ES-I3 (cell line): Measurements from ENCODE around the gene PLPPR1.

Experiments used
- H3K36me3 ChIP-seq: 2 replicates; pipeline ENCODE4 v1.6.1; 2013; ENCODE audit warnings: mild to moderate bottlenecking, low read length, control low read depth, moderate library complexity; ENCODE audit not compliant: insufficient read depth
- H3K4me1 ChIP-seq: 2 replicates; pipeline ENCODE4 v1.6.1; 2013; ENCODE audit warnings: mild to moderate bottlenecking, control low read depth, low read length; ENCODE audit not compliant: insufficient read depth
- H3K9ac ChIP-seq: 2 replicates; pipeline ENCODE4 v1.6.1; 2013; ENCODE audit warnings: low read depth, mild to moderate bottlenecking, low read length, moderate library complexity
- H3K9me3 ChIP-seq: 2 replicates; pipeline ENCODE4 v1.6.1; 2013; ENCODE audit warnings: mild to moderate bottlenecking, low read length, moderate library complexity; ENCODE audit not compliant: control insufficient read depth, insufficient read depth

Gene PLPPR1

DNA sequence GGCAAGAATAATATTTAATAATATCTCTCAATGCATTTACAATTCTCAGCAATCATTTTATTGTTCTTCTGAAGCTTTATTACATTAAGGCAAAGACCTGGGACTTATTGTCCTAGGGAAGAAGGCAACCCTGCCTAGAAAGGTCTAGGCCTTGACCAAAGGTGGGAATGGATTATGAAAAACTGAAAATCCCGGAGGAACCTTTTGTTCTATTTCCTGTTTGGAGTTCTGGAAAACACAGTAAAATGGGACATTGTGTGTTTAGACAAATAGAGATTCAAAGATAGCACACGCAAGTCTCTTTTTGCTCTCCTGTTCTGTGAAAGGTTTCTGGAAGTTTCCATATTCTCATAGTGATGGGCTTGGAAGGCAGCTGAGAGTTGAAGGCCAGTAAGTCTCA lies 325.2 kb downstream of the PLPPR1 start:
- no peak overlapping the region for H3K9ac ChIP-seq
- no peaks in the 10 kb centered on the region for H3K36me3 ChIP-seq
- H3K9me3 ChIP-seq = no peaks in the 10 kb centered on the region
- no peaks in the 10 kb centered on the region for H3K4me1 ChIP-seq

DNA sequence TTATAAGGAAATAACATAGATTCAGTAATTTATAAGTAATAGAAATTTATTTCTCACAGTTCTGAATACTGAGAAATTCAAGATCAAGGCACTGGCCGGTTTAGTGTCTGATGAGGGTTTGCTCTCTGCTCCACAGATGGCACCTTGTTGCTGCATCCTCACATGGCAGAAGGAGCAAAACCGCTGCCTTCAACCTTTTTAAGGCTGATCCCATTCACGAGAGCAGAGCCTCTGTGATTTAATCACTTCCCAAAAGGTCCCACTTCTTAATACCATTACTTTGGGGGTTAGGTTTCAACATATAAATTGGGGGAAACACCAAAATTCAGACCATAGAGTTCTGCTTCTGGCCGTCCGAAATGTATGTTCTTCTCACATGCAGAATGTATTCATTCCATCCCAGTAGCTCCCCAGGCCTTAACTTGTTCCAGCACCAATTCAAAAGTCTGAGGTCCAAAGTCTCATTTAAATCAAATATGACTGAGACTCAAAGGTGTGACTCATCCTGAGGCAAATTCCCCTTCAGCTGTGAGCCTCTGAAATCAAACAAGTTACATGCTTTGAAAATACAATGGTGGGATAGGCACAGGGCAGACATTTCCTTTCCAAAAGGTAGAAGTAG lies 325.7 kb downstream of the PLPPR1 start:
- H3K4me1 ChIP-seq = no peaks in the 10 kb centered on the region
- no peaks in the 10 kb centered on the region for H3K9me3 ChIP-seq
- no peak overlapping the region for H3K9ac ChIP-seq
- H3K36me3 ChIP-seq = no peaks in the 10 kb centered on the region

DNA sequence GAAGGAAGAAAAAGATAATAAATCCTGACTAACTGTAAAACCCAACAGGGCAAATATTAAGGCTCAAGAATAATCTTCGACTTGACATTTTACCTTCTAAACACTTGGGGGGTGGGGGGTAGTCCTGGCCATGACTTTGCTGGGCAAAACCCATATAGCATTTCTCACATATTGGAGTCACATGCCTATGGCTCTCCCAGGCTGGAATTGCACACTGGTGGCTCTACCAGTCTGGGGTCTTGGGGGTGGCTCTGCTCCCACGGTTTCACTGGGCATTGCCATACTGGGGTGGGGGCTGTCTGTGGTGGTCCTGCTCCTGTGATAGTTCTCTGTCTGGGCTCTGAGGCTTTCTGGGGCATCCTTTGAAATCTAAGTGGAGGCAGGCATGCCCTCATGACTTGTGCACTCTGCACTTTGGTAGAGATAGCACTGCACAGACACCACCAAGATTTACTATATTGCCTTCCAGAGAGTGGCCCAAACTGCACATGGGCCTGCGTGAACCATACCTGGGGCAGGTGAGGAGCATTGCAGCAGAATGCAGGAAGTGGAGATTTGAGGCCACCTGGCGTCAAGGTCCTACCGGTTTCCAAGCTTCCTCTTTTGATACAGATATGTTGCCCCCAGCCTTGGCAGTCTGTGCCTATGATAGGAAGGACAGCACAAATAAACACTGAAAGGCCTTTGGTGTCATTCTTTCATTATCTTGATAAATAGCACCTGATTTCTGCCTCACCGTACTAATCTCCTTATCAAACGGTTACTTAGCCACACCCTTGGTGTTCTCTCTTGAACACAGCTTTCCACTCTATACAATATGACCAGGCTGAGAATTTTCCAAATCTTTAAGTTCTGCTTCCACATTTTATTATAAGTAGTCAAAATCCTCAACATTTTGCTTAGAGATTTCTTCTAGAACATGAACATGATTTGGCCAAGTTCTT lies 326.5 kb downstream of the PLPPR1 start:
- H3K36me3 ChIP-seq = no peaks in the 10 kb centered on the region
- no peaks in the 10 kb centered on the region for H3K4me1 ChIP-seq
- no peaks in the 10 kb centered on the region for H3K9me3 ChIP-seq
- no peak overlapping the region for H3K9ac ChIP-seq

DNA sequence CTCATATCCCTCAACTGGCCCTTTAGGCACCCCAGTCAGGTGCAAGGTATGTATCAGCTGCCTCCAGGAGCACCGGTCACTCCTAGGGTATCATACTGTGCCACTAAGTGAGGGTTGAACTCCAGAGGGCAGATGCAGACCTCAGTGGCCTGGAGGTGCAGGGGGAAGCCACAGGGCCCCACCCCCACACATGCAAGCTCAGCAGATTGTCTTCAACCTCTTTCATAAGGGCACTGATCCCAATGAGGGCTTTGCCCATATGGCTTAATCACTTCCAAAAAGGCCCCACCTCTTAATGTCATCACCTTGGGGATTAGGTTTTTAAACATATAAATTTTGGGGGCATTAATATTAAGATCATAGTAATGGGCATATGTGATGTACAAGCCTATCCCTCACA lies 328.1 kb downstream of the PLPPR1 start:
- H3K9me3 ChIP-seq = no peaks in the 10 kb centered on the region
- H3K36me3 ChIP-seq = no peaks in the 10 kb centered on the region
- H3K4me1 ChIP-seq = no peaks in the 10 kb centered on the region
- no peak overlapping the region for H3K9ac ChIP-seq

DNA sequence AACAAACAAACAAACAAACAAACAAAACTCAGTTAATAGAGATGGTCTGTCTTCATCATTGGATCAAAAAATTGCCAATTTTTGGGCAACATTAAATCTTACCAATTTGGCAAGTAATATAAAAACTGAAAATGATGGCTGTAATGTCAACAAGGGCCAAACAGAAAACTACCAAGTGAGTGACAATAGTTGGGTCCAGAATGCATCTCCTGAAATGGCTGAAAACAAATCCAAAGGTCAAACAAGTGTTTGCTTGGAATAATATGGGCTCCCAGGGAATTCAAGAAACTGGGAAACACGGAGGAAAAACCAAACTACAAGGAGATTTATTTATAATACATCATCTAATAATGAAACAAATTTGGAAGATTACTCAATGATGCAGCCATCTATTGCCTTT lies 331.2 kb downstream of the PLPPR1 start:
- H3K4me1 ChIP-seq = no peaks in the 10 kb centered on the region
- no peaks in the 10 kb centered on the region for H3K36me3 ChIP-seq
- no peaks in the 10 kb centered on the region for H3K9me3 ChIP-seq
- H3K9ac ChIP-seq = no peak overlapping the region

DNA sequence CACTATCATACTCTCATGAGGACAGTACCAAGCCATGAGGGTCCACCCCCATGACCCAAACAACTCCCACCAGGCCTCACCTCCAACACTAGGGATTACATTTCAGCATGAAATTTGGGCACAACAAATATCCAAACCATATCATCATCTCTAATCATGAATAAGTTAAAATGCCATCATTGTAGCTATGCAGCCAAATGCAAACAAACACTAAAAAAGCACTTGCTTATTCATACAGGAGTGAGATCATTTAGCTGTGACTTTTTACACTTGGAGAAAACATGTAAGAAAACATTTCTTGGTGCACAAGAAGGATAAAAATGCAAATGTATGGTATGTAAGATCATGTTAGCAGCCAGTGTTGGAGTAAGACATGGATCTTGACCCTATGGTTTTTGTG lies 332.1 kb downstream of the PLPPR1 start:
- Histone ChIP-seq H3K9ac (no peak overlapping the region), H3K4me1 (no peaks in the 10 kb centered on the region), H3K36me3 (no peaks in the 10 kb centered on the region), H3K9me3 (no peaks in the 10 kb centered on the region)

DNA sequence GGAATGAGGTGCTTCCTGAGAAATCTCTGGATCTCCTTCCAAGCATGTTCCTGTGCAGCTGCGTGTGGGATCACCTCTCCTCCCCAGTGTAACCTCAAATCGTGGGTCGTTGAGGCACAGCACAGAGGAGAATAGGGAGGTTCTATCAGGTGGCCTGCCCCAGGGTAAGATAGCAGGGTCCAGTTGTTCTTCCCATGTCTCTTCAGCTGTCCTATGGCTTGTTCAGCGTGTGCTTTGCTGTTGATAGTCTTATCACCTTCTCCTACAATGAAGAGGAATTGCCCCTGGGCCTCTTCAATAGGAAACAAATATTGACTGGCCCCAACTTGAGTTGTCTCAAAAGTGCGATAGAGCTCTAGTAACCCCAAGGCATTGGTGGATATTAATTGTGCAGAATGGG lies 333.9 kb downstream of the PLPPR1 start:
- no peaks in the 10 kb centered on the region for H3K9me3 ChIP-seq
- H3K4me1 ChIP-seq = no peaks in the 10 kb centered on the region
- no peaks in the 10 kb centered on the region for H3K36me3 ChIP-seq
- H3K9ac ChIP-seq = no peak overlapping the region

DNA sequence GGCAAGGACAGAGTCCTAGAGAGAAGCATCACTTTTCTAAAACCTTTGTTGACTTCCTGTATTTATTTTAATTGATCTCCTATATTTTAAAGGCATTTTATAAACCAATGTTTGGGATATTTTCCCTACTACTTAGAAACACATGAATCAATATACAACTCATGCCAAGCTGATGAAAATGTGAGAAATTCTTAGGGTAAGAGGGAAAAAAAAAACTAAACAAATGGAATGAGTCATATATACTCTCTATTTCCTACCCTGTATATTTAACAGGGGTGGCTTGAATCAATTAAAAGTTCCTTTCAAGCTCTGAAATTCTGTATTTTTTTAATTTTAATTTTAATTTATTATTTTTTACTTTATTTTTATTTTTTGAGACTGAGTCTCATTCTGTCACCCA lies 336.7 kb downstream of the PLPPR1 start:
- H3K36me3 ChIP-seq = no peaks in the 10 kb centered on the region
- no peak overlapping the region for H3K9ac ChIP-seq
- H3K9me3 ChIP-seq = no peaks in the 10 kb centered on the region
- no peaks in the 10 kb centered on the region for H3K4me1 ChIP-seq

DNA sequence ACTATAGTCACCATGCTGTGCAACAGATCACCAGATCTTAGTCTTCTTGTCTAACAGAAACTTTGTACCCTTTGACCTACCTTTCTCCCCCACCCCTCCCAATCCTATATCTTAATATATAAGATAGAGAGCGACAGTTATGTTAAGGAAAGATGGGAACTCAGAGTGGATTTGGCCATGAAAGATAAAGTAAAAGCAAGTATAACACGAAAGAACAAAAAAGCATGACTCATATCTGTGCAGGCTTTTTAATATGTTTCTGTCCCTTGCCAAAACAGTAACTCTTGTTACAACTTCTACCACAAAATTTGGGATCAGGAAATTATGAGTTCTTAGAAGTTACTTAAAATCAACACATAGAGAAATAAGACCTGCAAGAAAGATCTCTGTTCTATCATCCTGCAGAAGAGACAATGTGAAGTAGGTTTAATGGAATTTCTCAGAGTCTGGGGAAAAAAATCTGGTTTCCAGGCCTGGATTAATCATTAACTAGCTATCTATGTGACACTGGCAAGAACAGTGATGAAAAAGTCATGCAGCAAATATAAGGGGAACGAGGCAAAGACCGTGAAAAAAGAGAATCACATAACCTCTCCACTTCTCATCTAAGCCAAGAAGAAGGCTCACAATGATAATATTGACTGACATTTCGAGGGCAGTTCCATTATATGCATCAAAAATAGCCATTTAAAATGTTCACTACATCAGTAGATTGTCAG lies 337.7 kb downstream of the PLPPR1 start:
- Histone ChIP-seq H3K36me3 (no peaks in the 10 kb centered on the region), H3K9ac (no peak overlapping the region), H3K9me3 (no peaks in the 10 kb centered on the region), H3K4me1 (no peaks in the 10 kb centered on the region)

DNA sequence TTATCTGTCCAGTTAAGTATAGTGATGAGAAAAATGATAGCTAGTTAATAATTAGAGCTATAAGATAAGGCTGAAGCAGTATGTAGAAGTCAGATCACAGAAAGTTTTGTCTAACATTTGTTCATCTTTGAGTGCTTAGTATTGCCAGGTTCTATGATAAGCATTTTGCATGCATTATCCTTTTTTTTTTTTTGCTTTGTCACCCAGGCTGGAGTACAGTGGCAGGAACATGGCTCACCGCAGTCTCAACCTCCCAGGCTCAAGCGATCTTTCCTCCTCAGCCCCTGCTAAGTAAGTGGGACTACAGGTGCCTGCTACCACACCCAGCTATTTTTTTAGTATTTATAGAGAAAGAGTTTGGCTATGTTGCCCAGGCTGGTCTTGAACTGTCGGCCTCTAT lies 338.8 kb downstream of the PLPPR1 start:
- no peaks in the 10 kb centered on the region for H3K9me3 ChIP-seq
- H3K4me1 ChIP-seq = no peaks in the 10 kb centered on the region
- H3K9ac ChIP-seq = no peak overlapping the region
- no peaks in the 10 kb centered on the region for H3K36me3 ChIP-seq

DNA sequence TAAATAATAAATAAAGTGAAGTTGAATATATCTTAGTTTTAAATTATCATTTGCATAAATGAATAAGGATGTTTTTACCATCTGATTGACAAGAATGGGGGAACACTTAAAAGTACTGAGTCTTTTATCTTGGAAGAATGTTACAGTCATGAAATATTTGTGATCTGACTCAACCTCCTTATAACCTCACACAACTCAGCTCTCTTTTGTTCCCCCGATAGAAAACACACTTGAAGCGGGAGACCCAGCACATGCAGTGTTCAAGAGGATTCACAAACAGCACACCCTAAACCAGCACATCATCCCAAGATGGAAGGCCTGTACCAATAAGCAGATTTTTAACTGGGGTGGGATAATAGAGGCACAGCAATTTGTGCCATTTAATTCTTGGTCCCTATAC lies 340.8 kb downstream of the PLPPR1 start:
- Histone ChIP-seq H3K4me1 (no peaks in the 10 kb centered on the region), H3K36me3 (no peaks in the 10 kb centered on the region), H3K9me3 (no peaks in the 10 kb centered on the region), H3K9ac (no peak overlapping the region)

DNA sequence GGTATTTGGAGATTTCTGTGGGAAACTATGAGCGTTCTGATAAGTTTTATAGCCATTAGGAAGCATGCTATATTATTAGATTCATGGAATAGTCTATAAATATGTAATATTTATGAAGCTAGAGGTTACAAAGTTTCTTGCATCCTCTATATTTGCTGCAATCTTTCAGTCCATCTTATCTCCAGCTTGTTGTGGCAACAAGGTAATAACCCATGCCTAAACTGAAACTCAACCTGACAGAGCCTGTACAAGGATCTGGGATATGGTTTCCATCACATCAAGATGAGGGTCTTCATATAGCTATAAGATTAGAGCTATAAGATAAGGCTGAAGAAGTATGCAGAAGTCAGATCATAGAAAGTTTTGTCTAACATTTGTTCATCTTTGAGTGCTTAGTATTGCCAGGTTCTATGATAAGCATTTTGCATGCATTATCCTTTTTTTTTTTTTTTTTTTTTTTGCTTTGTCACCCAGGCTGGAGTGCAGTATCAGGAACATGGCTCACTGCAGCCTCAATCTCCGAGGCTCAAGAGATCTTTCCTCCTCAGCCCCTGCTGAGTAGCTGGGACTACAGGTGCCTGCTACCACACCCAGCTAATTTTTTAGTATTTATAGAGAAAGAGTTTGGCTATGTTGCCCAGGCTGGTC lies 341.5 kb downstream of the PLPPR1 start:
- H3K4me1 ChIP-seq = no peaks in the 10 kb centered on the region
- H3K9ac ChIP-seq = no peak overlapping the region
- H3K36me3 ChIP-seq = no peaks in the 10 kb centered on the region
- H3K9me3 ChIP-seq = no peaks in the 10 kb centered on the region

DNA sequence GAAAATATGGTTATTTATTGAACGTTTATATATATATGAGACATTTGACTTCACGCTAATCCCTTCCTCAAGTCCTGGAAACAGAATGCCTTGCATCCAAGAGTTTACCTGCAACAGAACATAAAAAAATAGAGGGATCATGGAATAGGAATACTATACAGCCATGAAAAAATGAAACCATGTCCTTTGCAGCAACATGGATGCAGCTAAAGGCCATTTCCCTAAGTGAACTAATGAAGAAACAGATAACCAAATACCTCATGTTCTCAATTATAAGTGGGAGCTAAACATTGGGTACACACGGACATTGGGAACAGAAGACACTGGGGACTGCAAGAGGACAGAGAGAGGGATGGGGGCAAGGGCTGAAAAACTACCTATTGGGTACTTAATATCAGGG lies 343.3 kb downstream of the PLPPR1 start:
- no peaks in the 10 kb centered on the region for H3K4me1 ChIP-seq
- H3K36me3 ChIP-seq = no peaks in the 10 kb centered on the region
- H3K9me3 ChIP-seq = no peaks in the 10 kb centered on the region
- H3K9ac ChIP-seq = no peak overlapping the region

DNA sequence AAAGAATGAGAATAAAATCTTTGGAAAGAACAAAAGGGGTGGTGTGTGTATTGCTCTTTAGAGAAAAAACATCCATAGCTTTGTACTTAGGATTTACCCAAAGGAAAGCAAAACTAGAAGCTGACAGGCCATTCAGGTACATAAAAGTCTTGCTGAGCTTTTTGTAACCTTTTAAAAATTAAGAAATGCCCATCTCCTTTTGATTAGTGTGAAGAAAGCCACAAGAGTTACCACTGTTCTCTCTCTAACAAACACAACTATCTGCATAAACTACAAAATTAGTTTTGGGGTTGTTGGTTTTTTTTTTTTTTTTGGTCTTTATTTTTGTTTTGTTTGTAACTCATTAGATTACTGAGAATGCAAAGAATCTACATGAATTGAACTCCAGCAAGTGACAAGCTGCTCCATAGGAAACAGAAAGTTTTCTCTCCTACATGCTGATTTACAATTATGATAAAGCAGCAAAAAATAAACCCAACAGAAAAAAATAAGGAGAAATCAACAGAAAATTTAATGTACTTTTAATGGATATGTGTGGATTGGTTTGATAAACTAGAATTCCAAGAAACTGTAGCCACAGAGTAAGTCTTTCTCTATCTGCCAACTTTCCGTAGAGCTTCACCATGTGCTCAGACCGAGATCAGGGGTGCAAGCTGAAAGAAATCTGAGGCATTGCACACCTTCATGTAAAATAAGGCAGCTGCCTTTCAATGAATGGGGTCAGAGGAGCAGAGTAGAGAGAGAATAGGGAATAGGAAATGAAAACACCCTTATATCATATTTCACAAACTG lies 344.0 kb downstream of the PLPPR1 start:
- no peak overlapping the region for H3K9ac ChIP-seq

More for the DNA sequence above, 344.0 kb downstream of the PLPPR1 start:
- Histone ChIP-seq H3K9me3 (no peaks in the 10 kb centered on the region), H3K36me3 (no peaks in the 10 kb centered on the region), H3K4me1 (no peaks in the 10 kb centered on the region)
